ENCODE data around the gene PRSS36.
"Not testable (repeated sequence)": the region's sequence is repeated elsewhere in the genome, so short reads cannot be mapped to it uniquely, and the experiment has no call there.

PRSS36 gene

GRCh38 chr16:31143694-31144148 is 6.1 kb downstream of the PRSS36 start:
- Mint-ChIP-seq H3K4me1 (peaks cover 5% of the 10 kb centered on the region), H3K27ac (ENCODE audit: low read depth) (peak overlapping the region; percentile 81), H3K4me3 (peak overlapping the region; percentile 55), H3K27me3 (no peaks in the 10 kb centered on the region), H3K9me3 (no peaks in the 10 kb centered on the region), H3K36me3 (ENCODE audit: insufficient read depth) (peaks cover 5% of the 10 kb centered on the region)
- DNase-seq (ENCODE audit: low spot score in 2 of 2): no peak
- ATAC-seq (replicated peaks; ENCODE audit: extremely low read depth, poor library complexity, severe bottlenecking): no peak

GRCh38 chr16:31143011-31143693 is 6.7 kb downstream of the PRSS36 start:
- Mint-ChIP-seq H3K4me3 (peak overlapping the region; percentile 55), H3K36me3 (ENCODE audit: insufficient read depth) (peaks cover 5% of the 10 kb centered on the region), H3K27me3 (no peaks in the 10 kb centered on the region), H3K27ac (ENCODE audit: low read depth) (peak overlapping the region; percentile 81), H3K9me3 (no peaks in the 10 kb centered on the region), H3K4me1 (peaks cover 5% of the 10 kb centered on the region)
- DNase-seq (ENCODE audit: low spot score in 2 of 2): no peak
- ATAC-seq (replicated peaks; ENCODE audit: extremely low read depth, poor library complexity, severe bottlenecking): no peak

GRCh38 chr16:31142109-31143010 is 7.5 kb downstream of the PRSS36 start:
- Mint-ChIP-seq H3K4me3 (peak overlapping the region; percentile 65), H3K4me1 (peaks cover 5% of the 10 kb centered on the region), H3K36me3 (ENCODE audit: insufficient read depth) (peaks cover 5% of the 10 kb centered on the region), H3K9me3 (no peaks in the 10 kb centered on the region), H3K27ac (ENCODE audit: low read depth) (no peak overlapping the region), H3K27me3 (no peaks in the 10 kb centered on the region)
- DNase-seq (ENCODE audit: low spot score in 2 of 2): peak; percentile 87 to 91
- ATAC-seq (replicated peaks; ENCODE audit: extremely low read depth, poor library complexity, severe bottlenecking): peak; percentile 91

- H3K4me3 Mint-ChIP-seq: peak overlapping the region; percentile 65
- ATAC-seq (replicated peaks; ENCODE audit: extremely low read depth, poor library complexity, severe bottlenecking) (peak; percentile 2), DNase-seq (ENCODE audit: low spot score in 2 of 2) (no peak)
- peaks cover 5% of the 10 kb centered on the region for H3K36me3 Mint-ChIP-seq (ENCODE audit: insufficient read depth)
- no peak overlapping the region for H3K27ac Mint-ChIP-seq (ENCODE audit: low read depth)
- H3K27me3 Mint-ChIP-seq: no peaks in the 10 kb centered on the region
- no peaks in the 10 kb centered on the region for H3K9me3 Mint-ChIP-seq
- H3K4me1 Mint-ChIP-seq: peaks cover 5% of the 10 kb centered on the region
These were observed 8.3 kb downstream of the PRSS36 start for GRCh38 chr16:31141489-31142108.

- not testable (repeated sequence) for H3K9me3 Mint-ChIP-seq; H3K27me3 Mint-ChIP-seq; ATAC-seq (replicated peaks; ENCODE audit: extremely low read depth, poor library complexity, severe bottlenecking); H3K4me3 Mint-ChIP-seq; H3K27ac Mint-ChIP-seq (ENCODE audit: low read depth); DNase-seq (ENCODE audit: low spot score in 2 of 2); H3K4me1 Mint-ChIP-seq; H3K36me3 Mint-ChIP-seq (ENCODE audit: insufficient read depth)
These were observed 8.8 kb downstream of the PRSS36 start for GRCh38 chr16:31141071-31141469.

GRCh38 chr16:31138621-31139578 is 11.0 kb downstream of the PRSS36 start:
- Mint-ChIP-seq H3K9me3 (no peaks in the 10 kb centered on the region), H3K4me1 (peaks cover 5% of the 10 kb centered on the region), H3K27ac (ENCODE audit: low read depth) (no peak overlapping the region), H3K27me3 (no peaks in the 10 kb centered on the region), H3K36me3 (ENCODE audit: insufficient read depth) (peaks cover 3% of the 10 kb centered on the region), H3K4me3 (no peak overlapping the region)
- ATAC-seq (replicated peaks; ENCODE audit: extremely low read depth, poor library complexity, severe bottlenecking) (no peak), DNase-seq (ENCODE audit: low spot score in 2 of 2) (no peak)

GRCh38 chr16:31136822-31137499 is 12.9 kb downstream of the PRSS36 start:
- ATAC-seq (replicated peaks; ENCODE audit: extremely low read depth, poor library complexity, severe bottlenecking); H3K9me3 Mint-ChIP-seq; H3K4me1 Mint-ChIP-seq; H3K36me3 Mint-ChIP-seq (ENCODE audit: insufficient read depth); H3K4me3 Mint-ChIP-seq; H3K27ac Mint-ChIP-seq (ENCODE audit: low read depth); DNase-seq (ENCODE audit: low spot score in 2 of 2); H3K27me3 Mint-ChIP-seq: not testable (repeated sequence)

GRCh38 chr16:31136287-31136662 is 13.6 kb downstream of the PRSS36 start:
- Mint-ChIP-seq H3K27me3 (no peaks in the 10 kb centered on the region), H3K4me1 (no peaks in the 10 kb centered on the region), H3K36me3 (ENCODE audit: insufficient read depth) (peaks cover 7% of the 10 kb centered on the region), H3K9me3 (no peaks in the 10 kb centered on the region), H3K4me3 (no peak overlapping the region), H3K27ac (ENCODE audit: low read depth) (no peak overlapping the region)
- DNase-seq (ENCODE audit: low spot score in 2 of 2) (no peak), ATAC-seq (replicated peaks; ENCODE audit: extremely low read depth, poor library complexity, severe bottlenecking) (no peak)

- H3K27ac Mint-ChIP-seq (ENCODE audit: low read depth): no peak within 1 kb of the TSS
- no peak within 1 kb of the TSS for H3K4me3 Mint-ChIP-seq
- H3K27me3 Mint-ChIP-seq: no peaks in the 10 kb centered on the region
- ATAC-seq (replicated peaks; ENCODE audit: extremely low read depth, poor library complexity, severe bottlenecking) (no peak), DNase-seq (ENCODE audit: low spot score in 2 of 2) (no peak)
- H3K9me3 Mint-ChIP-seq: no peaks in the 10 kb centered on the region
- peaks cover 11% of the 10 kb centered on the region for H3K36me3 Mint-ChIP-seq (ENCODE audit: insufficient read depth)
- H3K4me1 Mint-ChIP-seq: no peaks in the 10 kb centered on the region
These were observed 14.2 kb downstream of the PRSS36 start, which contains the start of gene PRSS8 for GRCh38 chr16:31135535-31136286. Gene PRSS8, minus strand, starts transcription at chr16:31135727. Its CDS starts 229 bp downstream, at chr16:31135498.

GRCh38 chr16:31134625-31135534 is 15.0 kb downstream of the PRSS36 start:
- Mint-ChIP-seq H3K4me3 (no peak overlapping the region), H3K27ac (ENCODE audit: low read depth) (no peak overlapping the region), H3K36me3 (ENCODE audit: insufficient read depth) (peaks cover 13% of the 10 kb centered on the region), H3K27me3 (no peaks in the 10 kb centered on the region), H3K4me1 (no peaks in the 10 kb centered on the region), H3K9me3 (no peaks in the 10 kb centered on the region)
- DNase-seq (ENCODE audit: low spot score in 2 of 2): no peak
- no peak for ATAC-seq (replicated peaks; ENCODE audit: extremely low read depth, poor library complexity, severe bottlenecking)
